ENCODE results near the gene MFGE8. TPM values are rescaled to one million over a fixed set of nuclear protein-coding genes. Genes with fewer than 3 reads are reported as not detected.

The MFGE8 gene
- total RNA-seq, 1 donor from 2014 or later, result 140 TPM

- no peak for DNase-seq (ENCODE audit: extremely low read depth, low read depth, low spot score)
Measured at GRCh38 chr15:88900309-88900981, 12.7 kb downstream of the MFGE8 start.

- no peak for DNase-seq (ENCODE audit: extremely low read depth, low read depth, low spot score)
Measured at GRCh38 chr15:88899251-88899650, 13.9 kb downstream of the MFGE8 start.

- DNase-seq (ENCODE audit: extremely low read depth, low read depth, low spot score), result no peak
Measured at GRCh38 chr15:88898736-88899135, 14.4 kb downstream of the MFGE8 start.

GRCh38 chr15:88897456-88898194, 15.6 kb downstream of the MFGE8 start:
- no peak for DNase-seq (ENCODE audit: extremely low read depth, low read depth, low spot score)

GRCh38 chr15:88897142-88897455, 16.1 kb downstream of the MFGE8 start:
- DNase-seq (ENCODE audit: extremely low read depth, low read depth, low spot score), result no peak

- no peak for DNase-seq (ENCODE audit: extremely low read depth, low read depth, low spot score)
Measured at GRCh38 chr15:88896333-88897033, 16.7 kb downstream of the MFGE8 start.

- DNase-seq (ENCODE audit: extremely low read depth, low read depth, low spot score), result no peak
Measured at GRCh38 chr15:88894819-88895767, 18.1 kb downstream of the MFGE8 start, which contains the start of gene HAPLN3. HAPLN3 (minus strand) TSS chr15:88895544; CDS start chr15:88887298, 8,246 bp downstream.

GRCh38 chr15:88894348-88894818, 18.8 kb downstream of the MFGE8 start:
- DNase-seq (ENCODE audit: extremely low read depth, low read depth, low spot score), result no peak

GRCh38 chr15:88891540-88892254, 21.5 kb downstream of the MFGE8 start:
- DNase-seq (ENCODE audit: extremely low read depth, low read depth, low spot score), result no peak

GRCh38 chr15:88890495-88890894, 22.7 kb downstream of the MFGE8 start:
- no peak for DNase-seq (ENCODE audit: extremely low read depth, low read depth, low spot score)

- no peak for DNase-seq (ENCODE audit: extremely low read depth, low read depth, low spot score)
Measured at GRCh38 chr15:88888719-88889118, 24.5 kb downstream of the MFGE8 start.

GRCh38 chr15:88887068-88887580, 26.1 kb downstream of the MFGE8 start:
- DNase-seq (ENCODE audit: extremely low read depth, low read depth, low spot score), result no peak

- no peak for DNase-seq (ENCODE audit: extremely low read depth, low read depth, low spot score)
Measured at GRCh38 chr15:88882785-88883184, 30.4 kb downstream of the MFGE8 start.

- no peak for DNase-seq (ENCODE audit: extremely low read depth, low read depth, low spot score)
Measured at GRCh38 chr15:88881775-88882174, 31.4 kb downstream of the MFGE8 start.

- DNase-seq (ENCODE audit: extremely low read depth, low read depth, low spot score), result no peak
Measured at GRCh38 chr15:88880944-88881740, 32.0 kb downstream of the MFGE8 start.

- DNase-seq (ENCODE audit: extremely low read depth, low read depth, low spot score), result no peak
Measured at GRCh38 chr15:88878720-88879184, 34.4 kb downstream of the MFGE8 start.

GRCh38 chr15:88877906-88878305, 35.3 kb downstream of the MFGE8 start:
- no peak for DNase-seq (ENCODE audit: extremely low read depth, low read depth, low spot score)

- no peak for DNase-seq (ENCODE audit: extremely low read depth, low read depth, low spot score)
Measured at GRCh38 chr15:88877415-88877814, 35.8 kb downstream of the MFGE8 start.

GRCh38 chr15:88876573-88876972, 36.6 kb downstream of the MFGE8 start:
- no peak for DNase-seq (ENCODE audit: extremely low read depth, low read depth, low spot score)
